ENCODE results near the gene EFR3B. TPM values are rescaled to one million over a fixed set of nuclear protein-coding genes. Genes with fewer than 3 reads are reported as not detected.

EFR3B gene
- total RNA-seq = under 0.01 and 0.18 TPM in 2 replicates

GRCh38 chr2:25041928-25042320 lies at the start of gene EFR3B:
Gene EFR3B (plus strand): TSS chr2:25042076. CDS start chr2:25042313, 237 bp downstream.

GRCh38 chr2:25168256-25169072 lies 126.6 kb downstream of the EFR3B start, which contains the start of gene POMC:
Gene POMC (minus strand): TSS chr2:25168580. CDS start chr2:25164772, 3,808 bp downstream.

Other genes starting within 250 kb of the EFR3B start
- gene PTRHD1, start 248.7 kb upstream of the EFR3B start, total RNA-seq = 19.5 and 50.5 TPM in 2 replicates
- 18.5 and 19.5 TPM in 2 replicates for gene CENPO, start 248.7 kb upstream of the EFR3B start, total RNA-seq
- 38.3 and 40.4 TPM in 2 replicates for gene ADCY3, start 121.8 kb upstream of the EFR3B start, total RNA-seq
- gene DNAJC27, start 70.1 kb upstream of the EFR3B start, total RNA-seq = 1.4 and 2.0 TPM in 2 replicates
- gene POMC, start 126.5 kb downstream of the EFR3B start, total RNA-seq = 4.1 and 4.3 TPM in 2 replicates